ENCODE results near the gene HLA-C. TPM values are rescaled to one million over a fixed set of nuclear protein-coding genes. Genes with fewer than 3 reads are reported as not detected.

HLA-C gene
- polyA plus RNA-seq, 1 donor, result 225 TPM

DNA sequence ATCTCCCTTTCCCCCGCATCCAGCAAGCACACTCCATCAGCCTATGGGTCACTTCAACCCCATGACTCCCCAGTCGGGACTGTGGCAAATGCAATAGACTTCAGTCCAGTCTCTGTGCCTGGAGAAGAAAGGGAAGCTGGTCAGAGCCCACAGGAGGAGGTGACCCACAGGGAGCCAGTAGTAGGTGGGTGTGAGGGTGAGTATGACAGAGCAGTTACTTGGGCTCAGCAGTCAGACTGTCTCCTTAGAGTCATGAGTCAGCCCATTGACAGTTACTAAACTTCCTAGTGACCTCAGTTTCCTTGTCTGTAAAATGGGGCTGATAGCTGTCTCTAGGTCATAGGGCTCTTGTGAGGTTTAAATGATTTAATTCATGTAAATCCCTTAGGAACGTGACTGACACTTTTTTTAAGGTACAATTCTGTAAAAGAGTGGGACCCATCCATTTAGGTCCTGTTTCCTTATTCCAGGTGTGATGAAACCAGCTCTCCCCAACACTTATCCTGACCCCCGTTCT, 33.9 kb upstream of the HLA-C start:
- peaks cover 12% of the 10 kb centered on the region for H3K9me3 ChIP-seq (ENCODE audit: control insufficient read depth, low read depth, low read length)
- no peak overlapping the region for H3K27ac ChIP-seq (ENCODE audit: low read length)
- H3K36me3 ChIP-seq (ENCODE audit: control insufficient read depth, insufficient read depth, low read length), result no peaks in the 10 kb centered on the region
- H3K4me3 ChIP-seq (ENCODE audit: low read length), result no peak overlapping the region
- peaks cover 48% of the 10 kb centered on the region for H3K27me3 ChIP-seq (ENCODE audit: control insufficient read depth, insufficient read depth, low read length)
- no CpG with 5 or more reads among the region's 4 CpGs for WGBS (ENCODE audit: insufficient coverage, low lambda C conversion rate)
- no peak for DNase-seq
- H3K4me1 ChIP-seq (ENCODE audit: control insufficient read depth, insufficient read depth, low read length), result peaks cover 5% of the 10 kb centered on the region

DNA sequence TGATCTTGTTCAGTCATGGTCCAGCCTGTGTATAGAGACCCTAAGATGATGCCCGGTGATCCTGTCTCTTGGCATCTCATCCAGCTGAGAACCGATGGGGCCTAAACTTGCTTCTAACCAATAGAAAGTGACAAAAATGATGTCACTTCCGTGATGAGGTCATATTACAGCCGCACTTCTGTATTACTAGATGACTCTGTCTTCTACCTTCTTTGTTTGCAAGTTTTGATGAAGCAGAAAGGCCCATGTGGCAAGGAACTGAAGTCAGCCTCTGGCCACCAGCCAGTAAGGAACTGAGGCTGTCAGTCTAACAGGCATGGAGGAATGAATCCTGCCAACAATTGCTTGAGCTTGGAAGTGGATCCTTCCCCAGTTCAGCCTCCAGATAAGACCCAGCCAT, 32.8 kb upstream of the HLA-C start:
- peaks cover 49% of the 10 kb centered on the region for H3K27me3 ChIP-seq (ENCODE audit: control insufficient read depth, insufficient read depth, low read length)

DNA sequence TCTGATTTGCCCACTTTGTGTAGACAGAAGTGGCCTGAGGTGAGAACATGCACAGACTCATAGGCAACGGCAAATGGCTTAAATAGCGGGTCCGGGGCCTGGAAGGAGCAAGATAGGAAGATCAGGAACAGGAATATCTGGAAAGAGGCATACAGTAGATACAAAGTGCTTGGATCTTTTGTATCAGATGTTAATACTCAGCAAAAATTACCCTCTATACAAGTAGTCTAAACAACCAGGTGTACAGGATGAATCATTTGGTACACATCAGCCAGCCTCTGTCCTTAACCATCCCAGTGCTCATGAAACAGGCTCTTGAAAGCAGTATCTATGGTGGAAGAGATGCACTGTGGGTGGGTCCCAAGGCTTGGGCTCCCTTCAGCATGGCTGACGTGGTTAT, 28.9 kb upstream of the HLA-C start:
- Histone ChIP-seq H3K27me3 (ENCODE audit: control insufficient read depth, insufficient read depth, low read length) (peaks cover 22% of the 10 kb centered on the region), H3K9me3 (ENCODE audit: control insufficient read depth, low read depth, low read length) (no peaks in the 10 kb centered on the region), H3K4me3 (ENCODE audit: low read length) (no peak overlapping the region), H3K4me1 (ENCODE audit: control insufficient read depth, insufficient read depth, low read length) (no peaks in the 10 kb centered on the region), H3K27ac (ENCODE audit: low read length) (no peak overlapping the region), H3K36me3 (ENCODE audit: control insufficient read depth, insufficient read depth, low read length) (no peaks in the 10 kb centered on the region)
- WGBS (ENCODE audit: insufficient coverage, low lambda C conversion rate), result 40% methylated on average over 1 of the region's 4 CpGs
- DNase-seq, result no peak

More for the DNA sequence above, 32.8 kb upstream of the HLA-C start:
- no peak for DNase-seq
- H3K4me3 ChIP-seq (ENCODE audit: low read length), result no peak overlapping the region
- peaks cover 5% of the 10 kb centered on the region for H3K4me1 ChIP-seq (ENCODE audit: control insufficient read depth, insufficient read depth, low read length)
- H3K36me3 ChIP-seq (ENCODE audit: control insufficient read depth, insufficient read depth, low read length), result no peaks in the 10 kb centered on the region
- no CpG with 5 or more reads among the region's 4 CpGs for WGBS (ENCODE audit: insufficient coverage, low lambda C conversion rate)
- peaks cover 12% of the 10 kb centered on the region for H3K9me3 ChIP-seq (ENCODE audit: control insufficient read depth, low read depth, low read length)
- H3K27ac ChIP-seq (ENCODE audit: low read length), result no peak overlapping the region

- H3K9me3 ChIP-seq (ENCODE audit: control insufficient read depth, low read depth, low read length), result no peaks in the 10 kb centered on the region
- H3K4me3 ChIP-seq (ENCODE audit: low read length), result no peak overlapping the region
- no peak overlapping the region for H3K27ac ChIP-seq (ENCODE audit: low read length)
- peaks cover 20% of the 10 kb centered on the region for H3K27me3 ChIP-seq (ENCODE audit: control insufficient read depth, insufficient read depth, low read length)
- no peak for DNase-seq
- H3K36me3 ChIP-seq (ENCODE audit: control insufficient read depth, insufficient read depth, low read length), result no peaks in the 10 kb centered on the region
- no CpG with 5 or more reads among the region's 3 CpGs for WGBS (ENCODE audit: insufficient coverage, low lambda C conversion rate)
- no peaks in the 10 kb centered on the region for H3K4me1 ChIP-seq (ENCODE audit: control insufficient read depth, insufficient read depth, low read length)
Observed at GRCh38 chr6:31299947-31300346, 28.1 kb upstream of the HLA-C start.

GRCh38 chr6:31299511-31299910, 27.6 kb upstream of the HLA-C start:
- peaks cover 22% of the 10 kb centered on the region for H3K27me3 ChIP-seq (ENCODE audit: control insufficient read depth, insufficient read depth, low read length)
- WGBS (ENCODE audit: insufficient coverage, low lambda C conversion rate), result no CpG with 5 or more reads among the region's 2 CpGs
- no peak overlapping the region for H3K4me3 ChIP-seq (ENCODE audit: low read length)
- no peaks in the 10 kb centered on the region for H3K36me3 ChIP-seq (ENCODE audit: control insufficient read depth, insufficient read depth, low read length)
- H3K4me1 ChIP-seq (ENCODE audit: control insufficient read depth, insufficient read depth, low read length), result no peaks in the 10 kb centered on the region
- no peaks in the 10 kb centered on the region for H3K9me3 ChIP-seq (ENCODE audit: control insufficient read depth, low read depth, low read length)
- no peak overlapping the region for H3K27ac ChIP-seq (ENCODE audit: low read length)
- no peak for DNase-seq

DNA sequence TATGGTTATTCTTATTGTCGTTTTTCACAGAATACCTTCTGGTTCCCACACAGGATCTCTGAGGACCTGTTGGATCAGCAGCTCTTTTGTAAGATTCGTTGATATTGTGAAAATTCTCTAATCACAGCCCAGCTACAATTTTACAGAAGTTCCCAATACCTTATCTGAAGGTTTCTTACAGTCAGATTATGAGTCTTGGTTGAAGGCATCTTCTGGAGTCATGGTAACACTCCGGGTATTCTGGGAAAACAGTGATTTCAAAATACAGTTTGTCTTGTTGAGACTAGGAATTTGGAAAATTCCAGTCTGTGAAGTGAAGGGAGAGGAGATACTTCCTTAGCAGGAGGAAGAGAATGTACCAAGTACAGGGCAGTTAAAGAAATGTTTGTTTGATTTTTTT, 22.2 kb upstream of the HLA-C start:
- no CpG with 5 or more reads among the region's 3 CpGs for WGBS (ENCODE audit: insufficient coverage, low lambda C conversion rate)
- no peak overlapping the region for H3K27ac ChIP-seq (ENCODE audit: low read length)
- H3K27me3 ChIP-seq (ENCODE audit: control insufficient read depth, insufficient read depth, low read length), result peaks cover 13% of the 10 kb centered on the region
- H3K4me3 ChIP-seq (ENCODE audit: low read length), result no peak overlapping the region
- H3K9me3 ChIP-seq (ENCODE audit: control insufficient read depth, low read depth, low read length), result no peaks in the 10 kb centered on the region
- H3K36me3 ChIP-seq (ENCODE audit: control insufficient read depth, insufficient read depth, low read length), result no peaks in the 10 kb centered on the region
- DNase-seq, result no peak
- H3K4me1 ChIP-seq (ENCODE audit: control insufficient read depth, insufficient read depth, low read length), result no peaks in the 10 kb centered on the region

GRCh38 chr6:31293343-31293742, 21.5 kb upstream of the HLA-C start:
- Histone ChIP-seq H3K4me1 (ENCODE audit: control insufficient read depth, insufficient read depth, low read length) (no peaks in the 10 kb centered on the region), H3K9me3 (ENCODE audit: control insufficient read depth, low read depth, low read length) (no peaks in the 10 kb centered on the region), H3K4me3 (ENCODE audit: low read length) (no peak overlapping the region), H3K27me3 (ENCODE audit: control insufficient read depth, insufficient read depth, low read length) (peaks cover 13% of the 10 kb centered on the region), H3K36me3 (ENCODE audit: control insufficient read depth, insufficient read depth, low read length) (no peaks in the 10 kb centered on the region), H3K27ac (ENCODE audit: low read length) (no peak overlapping the region)
- no peak for DNase-seq
- no CpG with 5 or more reads among the region's 5 CpGs for WGBS (ENCODE audit: insufficient coverage, low lambda C conversion rate)

- no peak for DNase-seq
- H3K9me3 ChIP-seq (ENCODE audit: control insufficient read depth, low read depth, low read length), result no peaks in the 10 kb centered on the region
- peaks cover 11% of the 10 kb centered on the region for H3K27me3 ChIP-seq (ENCODE audit: control insufficient read depth, insufficient read depth, low read length)
- H3K36me3 ChIP-seq (ENCODE audit: control insufficient read depth, insufficient read depth, low read length), result no peaks in the 10 kb centered on the region
- H3K4me1 ChIP-seq (ENCODE audit: control insufficient read depth, insufficient read depth, low read length), result no peaks in the 10 kb centered on the region
- H3K27ac ChIP-seq (ENCODE audit: low read length), result no peak overlapping the region
- H3K4me3 ChIP-seq (ENCODE audit: low read length), result no peak overlapping the region
Observed at GRCh38 chr6:31289788-31290187, 17.9 kb upstream of the HLA-C start.

DNA sequence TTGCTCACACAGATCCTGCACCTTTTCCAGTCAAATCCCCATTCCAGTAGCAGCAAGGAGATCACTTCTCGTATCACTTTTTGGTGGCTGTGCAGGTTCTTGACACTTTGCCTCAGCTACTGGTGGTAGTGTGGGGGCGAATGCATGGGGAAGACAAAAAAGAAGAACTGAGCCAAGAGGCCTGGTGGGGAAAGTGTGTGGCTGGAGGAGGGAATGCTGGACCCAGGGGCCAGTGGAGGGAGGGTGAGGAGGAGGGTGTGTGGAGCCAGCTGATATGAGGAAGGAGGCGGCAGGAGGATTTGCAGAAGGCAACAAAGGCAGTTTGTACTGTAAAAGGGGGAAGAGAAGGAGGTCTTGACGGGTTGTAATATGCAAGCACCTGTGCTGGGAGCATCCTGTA, 15.7 kb upstream of the HLA-C start:
- WGBS (ENCODE audit: insufficient coverage, low lambda C conversion rate), result no CpG with 5 or more reads among the region's 4 CpGs
- no peak for DNase-seq
- H3K27ac ChIP-seq (ENCODE audit: low read length), result no peak overlapping the region
- H3K36me3 ChIP-seq (ENCODE audit: control insufficient read depth, insufficient read depth, low read length), result no peaks in the 10 kb centered on the region
- no peak overlapping the region for H3K4me3 ChIP-seq (ENCODE audit: low read length)
- peaks cover 9% of the 10 kb centered on the region for H3K27me3 ChIP-seq (ENCODE audit: control insufficient read depth, insufficient read depth, low read length)
- no peaks in the 10 kb centered on the region for H3K9me3 ChIP-seq (ENCODE audit: control insufficient read depth, low read depth, low read length)
- H3K4me1 ChIP-seq (ENCODE audit: control insufficient read depth, insufficient read depth, low read length), result no peaks in the 10 kb centered on the region

- no peak for DNase-seq
- WGBS (ENCODE audit: insufficient coverage, low lambda C conversion rate), result no CpG with 5 or more reads among the region's 2 CpGs
- H3K4me1 ChIP-seq (ENCODE audit: control insufficient read depth, insufficient read depth, low read length), result no peaks in the 10 kb centered on the region
Observed at GRCh38 chr6:31285982-31286381, 14.1 kb upstream of the HLA-C start.

DNA sequence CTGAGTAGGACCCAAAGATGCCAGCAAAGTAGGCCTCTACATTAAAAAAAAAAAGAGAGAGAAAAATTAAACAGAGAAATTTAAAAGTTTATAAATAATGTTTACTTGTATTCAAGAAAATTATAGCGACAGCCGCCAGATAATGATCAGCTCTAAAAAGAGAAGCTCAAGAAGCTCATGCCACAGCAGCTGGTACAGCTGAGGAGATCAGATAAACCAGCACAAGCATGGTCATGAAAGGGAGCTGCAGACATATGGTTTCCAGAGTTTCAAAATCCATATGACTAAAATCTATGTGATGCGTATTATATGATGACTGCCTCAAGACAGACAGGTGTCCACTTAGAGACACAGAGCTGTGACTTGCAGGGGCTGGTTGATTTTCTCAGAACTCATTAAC, 13.6 kb upstream of the HLA-C start:
- Histone ChIP-seq H3K27ac (ENCODE audit: low read length) (no peak overlapping the region), H3K27me3 (ENCODE audit: control insufficient read depth, insufficient read depth, low read length) (peaks cover 9% of the 10 kb centered on the region), H3K9me3 (ENCODE audit: control insufficient read depth, low read depth, low read length) (no peaks in the 10 kb centered on the region), H3K4me3 (ENCODE audit: low read length) (no peak overlapping the region), H3K36me3 (ENCODE audit: control insufficient read depth, insufficient read depth, low read length) (no peaks in the 10 kb centered on the region), H3K4me1 (ENCODE audit: control insufficient read depth, insufficient read depth, low read length) (no peaks in the 10 kb centered on the region)
- WGBS (ENCODE audit: insufficient coverage, low lambda C conversion rate), result 86% methylated on average over 2 of the region's 3 CpGs
- DNase-seq, result no peak

More at GRCh38 chr6:31285982-31286381, 14.1 kb upstream of the HLA-C start:
- no peak overlapping the region for H3K4me3 ChIP-seq (ENCODE audit: low read length)
- no peaks in the 10 kb centered on the region for H3K36me3 ChIP-seq (ENCODE audit: control insufficient read depth, insufficient read depth, low read length)
- peaks cover 9% of the 10 kb centered on the region for H3K27me3 ChIP-seq (ENCODE audit: control insufficient read depth, insufficient read depth, low read length)
- H3K9me3 ChIP-seq (ENCODE audit: control insufficient read depth, low read depth, low read length), result no peaks in the 10 kb centered on the region
- no peak overlapping the region for H3K27ac ChIP-seq (ENCODE audit: low read length)
